GM12864 (cell line): ENCODE measurements around the gene TCP11.

Source experiments
- DNase-seq: peaks from one replicate; pipeline ENCODE4 v3.0.0-alpha.2; 2011; ENCODE audit warnings: low read depth
- H3K4me3 ChIP-seq: 2 replicates; pipeline ENCODE4 v1.5.1; 2011; ENCODE audit warnings: mild to moderate bottlenecking, low read depth, low read length, control low read depth
- TF ChIP-seq, protein P1 (sequence below): IDR thresholded peaks from 2 replicates; pipeline ENCODE4 v1.5.1; 2011; ENCODE audit warnings: low read depth, mild to moderate bottlenecking, moderate library complexity, low read length, control low read depth, inconsistent platforms; ENCODE audit errors: missing control alignments

Gene TCP11

DNA sequence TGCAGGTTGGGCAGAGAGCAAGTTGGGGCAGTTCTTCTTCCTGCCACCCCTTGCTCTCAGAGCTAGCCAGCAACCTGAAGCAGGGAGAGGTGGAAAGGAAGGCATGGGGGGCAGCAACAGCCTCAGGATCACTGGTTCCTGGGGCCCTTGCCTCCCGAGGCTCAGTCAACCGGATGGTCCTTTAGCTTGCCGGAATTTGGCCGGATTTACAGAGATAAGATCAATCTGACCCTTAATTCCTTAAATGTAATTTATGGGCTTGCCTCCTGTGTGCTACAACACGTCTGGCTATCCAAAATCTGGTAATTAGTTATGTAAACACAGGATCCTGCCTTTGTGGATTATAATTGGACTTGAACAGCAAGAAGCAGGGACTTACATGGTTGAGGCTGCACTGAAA is 19.5 kb upstream of the TCP11 start:
- H3K4me3 ChIP-seq: no peak overlapping the region
- DNase-seq: no peak
- TF ChIP-seq, protein P1, sequence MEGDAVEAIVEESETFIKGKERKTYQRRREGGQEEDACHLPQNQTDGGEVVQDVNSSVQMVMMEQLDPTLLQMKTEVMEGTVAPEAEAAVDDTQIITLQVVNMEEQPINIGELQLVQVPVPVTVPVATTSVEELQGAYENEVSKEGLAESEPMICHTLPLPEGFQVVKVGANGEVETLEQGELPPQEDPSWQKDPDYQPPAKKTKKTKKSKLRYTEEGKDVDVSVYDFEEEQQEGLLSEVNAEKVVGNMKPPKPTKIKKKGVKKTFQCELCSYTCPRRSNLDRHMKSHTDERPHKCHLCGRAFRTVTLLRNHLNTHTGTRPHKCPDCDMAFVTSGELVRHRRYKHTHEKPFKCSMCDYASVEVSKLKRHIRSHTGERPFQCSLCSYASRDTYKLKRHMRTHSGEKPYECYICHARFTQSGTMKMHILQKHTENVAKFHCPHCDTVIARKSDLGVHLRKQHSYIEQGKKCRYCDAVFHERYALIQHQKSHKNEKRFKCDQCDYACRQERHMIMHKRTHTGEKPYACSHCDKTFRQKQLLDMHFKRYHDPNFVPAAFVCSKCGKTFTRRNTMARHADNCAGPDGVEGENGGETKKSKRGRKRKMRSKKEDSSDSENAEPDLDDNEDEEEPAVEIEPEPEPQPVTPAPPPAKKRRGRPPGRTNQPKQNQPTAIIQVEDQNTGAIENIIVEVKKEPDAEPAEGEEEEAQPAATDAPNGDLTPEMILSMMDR: no peak

DNA sequence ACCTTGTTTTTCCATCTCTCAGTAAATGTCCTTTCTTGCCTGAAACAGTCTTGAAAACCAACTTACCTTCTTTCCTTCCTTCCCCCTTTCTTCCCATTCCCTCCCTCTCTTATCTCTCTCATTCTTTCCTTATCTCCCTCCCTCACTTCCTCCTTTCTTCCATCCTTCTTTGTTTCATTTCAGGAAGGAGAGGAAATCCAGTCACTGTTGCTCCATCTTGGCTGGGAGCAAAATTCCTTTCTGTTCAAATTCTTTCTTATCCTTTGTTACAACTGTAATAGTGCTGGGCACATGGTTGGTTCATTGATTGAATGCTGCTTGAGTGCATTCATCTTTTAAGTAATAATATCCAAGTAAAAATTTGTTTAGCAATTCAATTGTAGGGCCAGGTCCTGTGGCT is 17.4 kb upstream of the TCP11 start:
- no peak overlapping the region for H3K4me3 ChIP-seq
- no peak for DNase-seq
- TF ChIP-seq, protein P1: no peak

- no peak for DNase-seq
- TF ChIP-seq, protein P1: no peak
- H3K4me3 ChIP-seq: no peak overlapping the region
Observed at GRCh38 chr6:35154947-35155346, 13.8 kb upstream of the TCP11 start.

- TF ChIP-seq, protein P1: no peak
- no peak for DNase-seq
- no peak overlapping the region for H3K4me3 ChIP-seq
Observed at GRCh38 chr6:35154262-35154661, 13.1 kb upstream of the TCP11 start.

GRCh38 chr6:35152067-35152707 is 11.0 kb upstream of the TCP11 start:
- TF ChIP-seq, protein P1: no peak
- H3K4me3 ChIP-seq: no peak overlapping the region
- DNase-seq: no peak

DNA sequence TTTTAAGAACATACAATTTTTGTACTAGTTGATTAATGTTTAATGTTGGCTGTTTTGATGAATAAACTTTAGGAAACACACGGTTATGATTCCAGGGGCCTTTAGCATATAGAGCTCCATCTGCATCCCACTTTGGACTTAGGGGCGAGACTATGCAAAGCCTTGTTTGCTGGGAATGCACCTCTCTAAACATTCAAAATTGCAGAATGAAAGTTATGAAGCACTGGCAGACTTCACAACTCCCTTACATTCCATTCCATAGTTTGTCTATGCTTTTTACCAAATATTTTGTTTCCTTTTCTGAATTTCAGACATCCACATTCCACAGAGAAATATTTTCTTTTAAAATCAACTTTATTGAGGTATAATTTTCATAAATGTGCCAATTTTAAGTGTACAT is 10.3 kb upstream of the TCP11 start:
- DNase-seq: no peak
- H3K4me3 ChIP-seq: no peak overlapping the region
- TF ChIP-seq, protein P1: no peak

DNA sequence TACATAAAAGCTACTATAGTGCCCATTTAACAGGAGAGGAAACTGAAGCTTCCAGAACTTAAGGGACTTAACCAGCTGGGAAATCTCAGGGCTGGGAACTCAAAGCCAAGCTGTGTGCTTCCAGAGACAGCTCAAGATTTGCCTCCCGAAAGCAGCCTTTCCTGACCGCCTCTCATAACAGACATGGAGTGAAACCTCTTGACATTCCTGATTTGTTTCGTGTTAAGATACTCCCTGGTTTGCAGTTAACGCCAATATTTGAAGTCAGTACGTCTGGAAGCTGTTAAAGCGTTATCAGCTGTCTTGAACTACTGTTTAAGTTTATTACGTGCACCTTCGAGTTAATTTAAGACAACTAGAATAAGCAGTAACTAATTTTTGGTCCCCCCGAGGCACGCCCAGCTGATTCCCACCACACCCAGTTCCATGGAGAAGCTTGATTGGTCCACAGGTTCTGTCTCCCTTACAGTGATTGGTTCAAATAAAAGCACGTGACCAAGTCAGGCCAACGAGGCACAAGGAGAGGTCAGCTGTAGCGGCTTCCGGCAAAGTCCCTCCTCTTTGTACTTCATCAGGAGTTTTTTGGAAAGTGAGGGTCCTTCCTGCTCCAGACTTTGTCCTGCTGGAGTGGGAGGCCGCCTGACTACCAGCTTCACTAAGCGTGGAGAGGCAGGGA is 8.9 kb upstream of the TCP11 start:
- no peak overlapping the region for H3K4me3 ChIP-seq
- TF ChIP-seq, protein P1: no peak
- no peak for DNase-seq
